CD14-positive monocyte (primary cell): ENCODE data around the gene SLC28A1. TPM values are rescaled to one million over a fixed set of nuclear protein-coding genes. Genes with fewer than 3 reads are reported as not detected.
A peak's percentile ranks its signal among the peaks of the same experiment; 100 is the strongest.

ENCODE experiments used
- DNase-seq, 3 donors: peaks; one replicate each; pipeline ENCODE4 v3.0.0-alpha.2; 2011 to 2022
- H2AFZ ChIP-seq: 2 replicates; pipeline ENCODE4 v1.6.0; 2012; ENCODE audit warnings: mild to moderate bottlenecking, low read depth, low read length, inconsistent platforms; ENCODE audit not compliant: insufficient read depth, poor library complexity, severe bottlenecking
- H3K27ac ChIP-seq, 2 donors: 1 replicate in 1 of 2; 2 replicates in 1 of 2; pipeline ENCODE4 v1.5.1; 2012 to 2013; ENCODE audit warnings: low read length in 2 of 2, control low read depth in 1 of 2, inconsistent platforms in 1 of 2, low read depth in 1 of 2, mild to moderate bottlenecking in 1 of 2
- H3K27me3 ChIP-seq, 2 donors: one replicate each; pipeline versions ENCODE4 v1.6.0 to v1.6.1; 2011 to 2013; ENCODE audit warnings: low read length in 2 of 2; ENCODE audit not compliant: control insufficient read depth in 2 of 2, insufficient read depth in 2 of 2
- H3K36me3 ChIP-seq, 2 donors: replicated peaks in 1 of 2; 1 replicate in 1 of 2; 2 replicates in 1 of 2; pipeline versions ENCODE4 v1.5.1 to v1.6.1; 2012 to 2013; ENCODE audit warnings: low read length in 2 of 2, control low read depth in 1 of 2, inconsistent platforms in 1 of 2, mild to moderate bottlenecking in 1 of 2; ENCODE audit not compliant: insufficient read depth in 2 of 2, control insufficient read depth in 1 of 2
- H3K4me1 ChIP-seq, 2 donors: 1 replicate in 1 of 2; 2 replicates in 1 of 2; pipeline versions ENCODE4 v1.5.1 to v1.6.1; 2012 to 2013; ENCODE audit warnings: low read length in 2 of 2, control low read depth in 1 of 2, inconsistent platforms in 1 of 2, mild to moderate bottlenecking in 1 of 2, moderate library complexity in 1 of 2; ENCODE audit not compliant: insufficient read depth in 2 of 2, control insufficient read depth in 1 of 2
- H3K4me2 ChIP-seq: replicated peaks from 2 replicates; pipeline ENCODE3; 2012; ENCODE audit warnings: low read length, moderate library complexity, mild to moderate bottlenecking; ENCODE audit not compliant: poor library complexity, severe bottlenecking; ENCODE audit errors: extremely low read depth
- H3K4me3 ChIP-seq, 3 experiments: fragments of 200-600 bp in 1 of 3; sonication (generic) in 1 of 3; replicated peaks in 1 of 3; 1 replicate in 2 of 3; 2 replicates in 1 of 3; pipeline ENCODE4 v1.5.1; 2011 to 2013; ENCODE audit warnings: low read length in 3 of 3, mild to moderate bottlenecking in 3 of 3, control low read depth in 2 of 3, low read depth in 2 of 3, inconsistent platforms in 1 of 3, moderate library complexity in 1 of 3
- H3K79me2 ChIP-seq: 2 replicates; pipeline ENCODE4 v1.6.0; 2012; ENCODE audit warnings: mild to moderate bottlenecking, control low read depth, inconsistent platforms, low read length, moderate library complexity; ENCODE audit not compliant: insufficient read depth
- H3K9ac ChIP-seq: 2 replicates; pipeline ENCODE4 v1.6.0; 2017; ENCODE audit warnings: low read length, mild to moderate bottlenecking; ENCODE audit not compliant: insufficient read depth, poor library complexity, severe bottlenecking
- H3K9me3 ChIP-seq, 2 donors: replicated peaks in 1 of 2; 1 replicate in 1 of 2; 2 replicates in 1 of 2; pipeline versions ENCODE4 v1.5.1 to v1.6.1; 2012 to 2013; ENCODE audit warnings: low read length in 2 of 2, control low read depth in 1 of 2; ENCODE audit not compliant: control insufficient read depth in 1 of 2, insufficient read depth in 1 of 2
- H4K20me1 ChIP-seq: 2 replicates; pipeline ENCODE4 v1.6.0; 2012; ENCODE audit warnings: mild to moderate bottlenecking, low read length, control low read depth, moderate library complexity; ENCODE audit not compliant: insufficient read depth
- H3K27ac Mint-ChIP-seq, 7 donors: one replicate each; pipeline ENCODE4 v1.8.0; 2020; ENCODE audit warnings: mild to moderate bottlenecking in 7 of 7, mixed read lengths in 7 of 7, moderate library complexity in 6 of 7, inconsistent platforms in 2 of 7
- H3K27me3 Mint-ChIP-seq, 3 donors: one replicate each; pipeline ENCODE4 v1.8.0; 2021 to 2022; ENCODE audit warnings: low read depth in 3 of 3, mild to moderate bottlenecking in 3 of 3, mixed read lengths in 3 of 3, moderate library complexity in 3 of 3, inconsistent platforms in 1 of 3
- H3K36me3 Mint-ChIP-seq, 2 donors: one replicate each; pipeline ENCODE4 v1.8.0; 2020; ENCODE audit warnings: mixed read lengths in 2 of 2, inconsistent platforms in 1 of 2, mild to moderate bottlenecking in 1 of 2
- H3K4me1 Mint-ChIP-seq: one replicate; pipeline ENCODE4 v1.8.0; 2020; ENCODE audit warnings: mild to moderate bottlenecking, mixed read lengths
- H3K4me3 Mint-ChIP-seq, 2 donors: one replicate each; pipeline ENCODE4 v1.8.0; 2020; ENCODE audit warnings: mild to moderate bottlenecking in 2 of 2, mixed read lengths in 2 of 2, moderate library complexity in 1 of 2
- H3K9me3 Mint-ChIP-seq, 7 donors: one replicate each; pipeline ENCODE4 v1.8.0; 2020 to 2022; ENCODE audit warnings: mixed read lengths in 7 of 7, mild to moderate bottlenecking in 6 of 7, moderate library complexity in 6 of 7, inconsistent platforms in 2 of 7
- WGBS: methylation state at CpG from one replicate; pipeline ENCODE4 v1.1.5; 2013; ENCODE audit warnings: missing lambda C conversion rate; ENCODE audit not compliant: insufficient coverage; 5-methylcytosine and 5-hydroxymethylcytosine counted together
- intact Hi-C, 2 donors: fragments of 100-400 bp; cut with micrococcal nuclease; formaldehyde crosslinking; loops; one replicate each; pipeline versions ENCODE4 v1.15.0 to v1.15.1; 2023
- polyA plus RNA-seq, 3 donors: library from polyadenylated mRNA; depleted of rRNA in 1 of 3; unstranded in 2 of 3; stranded (reverse) in 1 of 3; fragments of 300-500 nt in 2 of 3; fragments of >200 nt in 1 of 3; fragmentation: Illumina TruSeq in 2 of 3; gene quantifications; 1 replicate in 2 of 3; 2 replicates in 1 of 3; pipeline ENCODE4 v1.2.3, GENCODE V29; 2012 to 2021
- small RNA-seq: library from RNA; depleted of rRNA; stranded (forward); fragments of <200 nt; gene quantifications from one replicate; pipeline ENCODE3, GENCODE V24; 2012; ENCODE audit warnings: low read depth; ENCODE audit not compliant: insufficient read length
- TF ChIP-seq, protein P1 (sequence below): fragments of 200-600 bp; IDR thresholded peaks from one replicate; pipeline ENCODE4 v1.8.0; 2022; ENCODE audit warnings: antibody characterized with exemption, mild to moderate bottlenecking

Gene SLC28A1
- polyA plus RNA-seq, 3 donors = not detected

GRCh38 chr15:84992157-84992944 lies 107.9 kb downstream of the SLC28A1 start:
- Histone ChIP-seq H3K9ac (no peak overlapping the region), H4K20me1 (peaks cover 63% of the 10 kb centered on the region), H3K4me1 (peaks cover 20 to 45% of the 10 kb centered on the region in 2 donors), H3K36me3 (no peaks in the 10 kb centered on the region), H3K27ac (no peak overlapping the region), H3K9me3 (no peaks in the 10 kb centered on the region), H3K79me2 (peaks cover 69% of the 10 kb centered on the region), H2AFZ (no peak overlapping the region), H3K4me3 (no peak overlapping the region), H3K27me3 (no peaks in the 10 kb centered on the region), H3K4me2 (no peak overlapping the region)
- Mint-ChIP-seq H3K36me3 (peaks cover 0 to 2% of the 10 kb centered on the region in 2 donors), H3K4me3 (no peak overlapping the region), H3K27ac (peak overlapping the region in 3 of 7 donors; percentile 2 to 61 (median 28)), H3K27me3 (no peaks in the 10 kb centered on the region), H3K9me3 (no peaks in the 10 kb centered on the region), H3K4me1 (peaks cover 44% of the 10 kb centered on the region)
- intact Hi-C loops = no loop called here
- peak in 1 of 3 donors; percentile 76 for DNase-seq
- no CpG with 5 or more reads among the region's 4 CpGs for WGBS
- TF ChIP-seq, protein P1, sequence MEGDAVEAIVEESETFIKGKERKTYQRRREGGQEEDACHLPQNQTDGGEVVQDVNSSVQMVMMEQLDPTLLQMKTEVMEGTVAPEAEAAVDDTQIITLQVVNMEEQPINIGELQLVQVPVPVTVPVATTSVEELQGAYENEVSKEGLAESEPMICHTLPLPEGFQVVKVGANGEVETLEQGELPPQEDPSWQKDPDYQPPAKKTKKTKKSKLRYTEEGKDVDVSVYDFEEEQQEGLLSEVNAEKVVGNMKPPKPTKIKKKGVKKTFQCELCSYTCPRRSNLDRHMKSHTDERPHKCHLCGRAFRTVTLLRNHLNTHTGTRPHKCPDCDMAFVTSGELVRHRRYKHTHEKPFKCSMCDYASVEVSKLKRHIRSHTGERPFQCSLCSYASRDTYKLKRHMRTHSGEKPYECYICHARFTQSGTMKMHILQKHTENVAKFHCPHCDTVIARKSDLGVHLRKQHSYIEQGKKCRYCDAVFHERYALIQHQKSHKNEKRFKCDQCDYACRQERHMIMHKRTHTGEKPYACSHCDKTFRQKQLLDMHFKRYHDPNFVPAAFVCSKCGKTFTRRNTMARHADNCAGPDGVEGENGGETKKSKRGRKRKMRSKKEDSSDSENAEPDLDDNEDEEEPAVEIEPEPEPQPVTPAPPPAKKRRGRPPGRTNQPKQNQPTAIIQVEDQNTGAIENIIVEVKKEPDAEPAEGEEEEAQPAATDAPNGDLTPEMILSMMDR = no peak

Small RNA genes within 50 kb of the gene (small RNA-seq; reads per million reads assigned to genes)
- gene RF00402 (not detected), gene RNU6-339P (not detected), gene RNU6-796P (not detected)

Other genes with a start within 250 kb of the SLC28A1 start
- 10 to 100 TPM; 12.1 to 19.9 (median 14.3) TPM for gene WDR73, start 230.4 kb upstream of the SLC28A1 start, polyA plus RNA-seq
- gene NMB, start 226.5 kb upstream of the SLC28A1 start, polyA plus RNA-seq = under 1 TPM; 0.45 to 0.81 (median 0.56) TPM
- 100 to 1,000 TPM; 111 to 166 (median 154) TPM for gene SEC11A, start 168.5 kb upstream of the SLC28A1 start, polyA plus RNA-seq
- gene ZNF592, start 136.1 kb upstream of the SLC28A1 start, polyA plus RNA-seq = 10 to 100 TPM in 1 of 3 donors, 1 to 10 TPM in 2; 2.8 to 43.6 (median 5.0) TPM
- under 1 TPM in 2 of 3 donors, not detected in 1; 0.02 to 0.12 TPM for gene ALPK3, start 67.3 kb upstream of the SLC28A1 start, polyA plus RNA-seq
- gene PDE8A, start 97.2 kb downstream of the SLC28A1 start, polyA plus RNA-seq = 10 to 100 TPM in 1 of 3 donors, 1 to 10 TPM in 2; 2.8 to 33.4 (median 4.9) TPM